Stimulated activated CD4-positive, alpha-beta T cell treated with anti-CD3 and anti-CD28 coated beads, Interleukin-1b, Interleukin-23, amount 100 ng/mL, for 48 hours (primary cell): ENCODE results near the gene PAM.
"Not testable (repeated sequence)": the region's sequence is repeated elsewhere in the genome, so short reads cannot be mapped to it uniquely, and the experiment has no call there.

Source experiments
- DNase-seq: peaks from one replicate; pipeline ENCODE4 v3.0.0-alpha.2; 2020

Gene PAM

GRCh38 chr5:103006921-103007320, 251.8 kb downstream of the PAM start:
- no peak for DNase-seq

- DNase-seq: no peak
Observed at GRCh38 chr5:103010168-103010567, 255.1 kb downstream of the PAM start.

GRCh38 chr5:103013933-103014552, 258.9 kb downstream of the PAM start:
- no peak for DNase-seq

GRCh38 chr5:103014983-103015382, 259.9 kb downstream of the PAM start:
- no peak for DNase-seq

GRCh38 chr5:103016167-103016566, 261.1 kb downstream of the PAM start:
- DNase-seq: no peak

- DNase-seq: no peak
Observed at GRCh38 chr5:103019804-103020203, 264.7 kb downstream of the PAM start.

- DNase-seq: no peak
Observed at GRCh38 chr5:103021314-103021713, 266.2 kb downstream of the PAM start.

- no peak for DNase-seq
Observed at GRCh38 chr5:103027267-103027666, 272.2 kb downstream of the PAM start.

GRCh38 chr5:103031607-103032006, 276.5 kb downstream of the PAM start:
- no peak for DNase-seq

GRCh38 chr5:103033696-103034095, 278.6 kb downstream of the PAM start:
- DNase-seq: no peak

- DNase-seq: no peak
Observed at GRCh38 chr5:103034662-103035392, 279.7 kb downstream of the PAM start.

- DNase-seq: no peak
Observed at GRCh38 chr5:103035701-103036100, 280.6 kb downstream of the PAM start.

- DNase-seq: no peak
Observed at GRCh38 chr5:103036601-103037000, 281.5 kb downstream of the PAM start.

GRCh38 chr5:103037673-103038455, 282.8 kb downstream of the PAM start:
- no peak for DNase-seq

GRCh38 chr5:103041071-103041676, 286.1 kb downstream of the PAM start:
- DNase-seq: no peak

GRCh38 chr5:103046706-103047105, 291.6 kb downstream of the PAM start:
- not testable (repeated sequence) for DNase-seq

- no peak for DNase-seq
Observed at GRCh38 chr5:103057208-103058130, 302.4 kb downstream of the PAM start.

GRCh38 chr5:103059525-103059924, 304.4 kb downstream of the PAM start:
- DNase-seq: no peak

GRCh38 chr5:103060424-103060954, 305.4 kb downstream of the PAM start:
- DNase-seq: no peak

- DNase-seq: no peak
Observed at GRCh38 chr5:103066326-103066725, 311.2 kb downstream of the PAM start.

- not testable (repeated sequence) for DNase-seq
Observed at GRCh38 chr5:103073500-103073899, 318.4 kb downstream of the PAM start.

GRCh38 chr5:103075442-103075841, 320.3 kb downstream of the PAM start:
- no peak for DNase-seq
